HG02623 (cell line): ENCODE measurements around the gene C2CD2.
"Not testable (repeated sequence)": the region's sequence is repeated elsewhere in the genome, so short reads cannot be mapped to it uniquely, and the experiment has no call there.

Experiments used
- ATAC-seq: cut with Tn5 transposase; IDR thresholded peaks from one replicate; pipeline ENCODE4 v1.9.1; 2021; ENCODE audit warnings: moderate library complexity; ENCODE audit not compliant: unreplicated experiment

Gene C2CD2

DNA sequence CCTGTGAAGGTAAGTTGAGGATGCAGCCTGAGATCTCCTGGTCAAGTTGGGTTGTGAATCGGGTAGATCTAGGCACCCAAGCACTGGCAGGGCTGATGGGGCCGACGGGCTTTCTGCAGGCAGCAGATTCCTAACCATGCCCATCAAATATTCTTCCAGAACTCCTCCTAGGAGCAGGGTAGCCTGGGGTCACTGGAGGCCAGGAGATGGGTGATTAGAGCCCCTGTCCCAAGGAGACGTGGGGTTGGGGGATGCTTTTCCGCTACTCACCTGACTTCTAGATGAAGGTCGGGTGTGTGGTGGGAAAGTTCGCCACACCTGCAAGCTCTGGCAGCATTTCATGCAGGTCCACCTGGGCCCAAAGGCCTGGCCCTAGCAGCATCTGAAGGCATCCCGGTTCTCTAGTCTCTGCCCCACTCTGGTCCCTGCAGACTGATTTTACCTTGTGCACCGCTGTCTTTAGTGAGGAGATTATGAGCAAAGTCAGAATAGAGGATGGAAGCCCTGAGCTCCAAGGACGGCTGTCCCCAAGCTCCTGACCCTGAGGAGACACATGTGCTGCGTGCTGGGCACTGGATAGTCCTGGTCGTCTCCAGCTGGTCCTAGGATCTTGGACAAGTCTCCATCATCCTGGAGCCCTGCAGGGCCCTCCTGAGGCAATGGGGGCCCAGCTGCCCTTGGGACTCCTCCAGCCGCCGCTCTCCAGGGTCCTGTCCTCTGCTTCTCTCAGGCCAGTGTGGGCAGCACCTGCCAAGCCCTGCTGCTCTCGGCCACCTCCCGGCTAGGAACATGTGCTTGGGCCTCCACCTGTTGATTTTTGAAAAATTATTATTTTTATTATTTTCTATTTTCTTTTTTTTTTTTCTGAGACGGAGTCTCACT is 21.8 kb upstream of the C2CD2 start:
- ATAC-seq = no peak

DNA sequence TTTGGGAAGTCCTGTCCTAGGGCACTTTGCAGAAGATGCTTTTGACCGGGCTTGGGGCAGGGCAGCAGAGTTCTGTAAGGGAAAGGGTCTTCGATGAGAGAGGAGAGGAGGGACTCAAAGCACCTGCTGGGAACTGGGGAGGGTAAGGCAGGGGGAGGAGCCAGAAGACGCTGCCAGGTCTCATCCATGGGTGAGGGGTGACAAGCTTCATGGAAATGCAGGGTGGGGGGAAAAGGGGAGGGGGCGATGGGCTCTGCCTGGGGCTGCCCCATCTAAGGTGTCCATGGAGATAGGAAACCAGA is 20.9 kb upstream of the C2CD2 start:
- ATAC-seq = no peak

DNA sequence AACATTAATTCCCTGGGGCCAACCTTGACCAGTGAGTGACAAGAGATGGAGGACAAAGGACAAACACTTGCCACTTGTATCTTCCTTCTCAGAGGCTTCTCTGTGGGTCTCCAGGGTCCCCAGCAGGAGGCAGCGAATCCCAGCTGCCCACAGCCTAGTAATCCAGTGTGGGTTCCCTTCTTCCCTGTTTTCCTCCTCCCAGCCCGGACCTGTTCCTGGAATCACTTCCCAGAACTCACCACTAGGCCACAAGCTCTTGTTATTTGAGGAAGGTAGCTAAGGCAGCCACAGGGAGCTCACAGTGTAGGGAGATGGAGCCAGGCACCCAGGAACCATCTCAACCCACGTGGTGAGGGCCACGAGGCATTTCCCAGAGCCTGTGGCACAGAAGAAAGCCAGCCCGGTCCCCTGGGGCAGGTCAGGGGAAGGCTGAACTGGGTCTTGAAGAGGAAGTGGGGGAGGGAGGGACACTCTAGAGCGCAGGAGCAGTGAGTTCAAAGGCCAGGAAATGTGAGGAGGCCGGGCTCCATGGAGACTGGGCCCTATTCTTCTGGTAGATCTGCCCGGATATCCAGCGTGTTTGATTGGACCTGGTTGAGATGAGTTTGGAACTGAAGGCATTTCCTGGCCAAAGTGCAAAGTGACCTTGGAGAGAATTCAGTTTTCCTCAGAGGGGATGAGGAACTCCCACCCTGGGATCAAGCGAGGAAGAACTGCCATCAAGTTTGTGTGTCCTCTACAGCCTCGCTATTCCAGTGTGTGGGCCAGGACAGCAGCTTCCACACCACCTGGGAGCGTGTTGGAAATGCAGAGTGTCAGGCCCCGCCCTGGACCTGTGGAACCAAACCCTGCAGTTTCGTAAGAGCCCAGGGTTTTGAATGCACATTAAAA is 20.3 kb upstream of the C2CD2 start:
- ATAC-seq = no peak

DNA sequence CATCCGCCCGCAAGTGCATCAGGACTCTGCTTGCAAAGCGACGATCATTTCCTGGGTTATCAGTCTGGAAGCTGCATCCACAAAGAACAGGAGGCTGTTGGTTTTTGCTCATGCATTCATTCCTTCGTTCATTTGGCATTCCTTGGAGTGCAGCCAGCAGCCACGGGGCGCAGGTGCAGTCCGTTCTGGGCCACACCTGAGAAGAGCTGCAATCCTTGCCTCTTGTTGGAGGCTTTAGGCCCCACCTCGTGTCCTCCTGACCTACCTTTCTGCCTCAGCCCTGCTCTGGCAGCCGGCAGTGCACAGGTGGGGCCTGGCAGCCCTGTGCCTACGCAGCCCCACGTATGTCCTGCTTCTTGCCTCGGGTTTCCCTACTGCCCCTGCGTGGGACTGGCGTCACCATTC is 19.6 kb upstream of the C2CD2 start:
- ATAC-seq = no peak

DNA sequence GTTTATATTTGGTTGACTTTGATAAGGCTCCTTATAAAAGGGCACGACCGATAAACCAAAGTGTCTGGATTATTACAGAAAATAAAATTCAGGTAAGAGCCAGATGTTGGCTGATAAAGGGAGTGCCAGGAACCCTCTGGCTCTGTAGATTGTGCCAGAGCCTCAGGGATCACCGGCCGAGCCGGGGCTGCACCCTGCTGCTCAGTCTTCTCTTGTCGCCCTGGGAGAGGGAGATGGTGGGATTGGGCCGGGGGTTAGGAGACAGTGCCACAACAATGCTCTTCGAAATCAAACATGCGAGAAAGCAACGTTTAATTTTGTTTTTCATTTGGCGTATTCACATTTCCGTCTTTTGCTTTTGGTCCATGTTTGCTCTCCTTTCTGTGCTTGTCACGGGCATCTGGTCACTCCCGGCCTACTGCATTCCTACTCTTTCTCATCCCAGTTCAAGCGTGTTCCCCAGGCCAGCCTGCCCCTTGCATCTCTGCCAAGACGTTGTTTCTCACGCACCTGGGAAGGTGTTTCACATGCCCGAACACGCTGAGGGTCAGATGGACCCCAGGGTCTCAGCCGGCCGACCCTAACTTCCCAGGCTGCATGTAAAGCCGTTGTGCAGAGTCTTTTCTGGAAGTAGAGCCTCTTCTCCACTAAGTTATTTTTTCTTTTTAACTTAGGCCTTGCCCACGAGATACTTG is 18.8 kb upstream of the C2CD2 start:
- no peak for ATAC-seq

DNA sequence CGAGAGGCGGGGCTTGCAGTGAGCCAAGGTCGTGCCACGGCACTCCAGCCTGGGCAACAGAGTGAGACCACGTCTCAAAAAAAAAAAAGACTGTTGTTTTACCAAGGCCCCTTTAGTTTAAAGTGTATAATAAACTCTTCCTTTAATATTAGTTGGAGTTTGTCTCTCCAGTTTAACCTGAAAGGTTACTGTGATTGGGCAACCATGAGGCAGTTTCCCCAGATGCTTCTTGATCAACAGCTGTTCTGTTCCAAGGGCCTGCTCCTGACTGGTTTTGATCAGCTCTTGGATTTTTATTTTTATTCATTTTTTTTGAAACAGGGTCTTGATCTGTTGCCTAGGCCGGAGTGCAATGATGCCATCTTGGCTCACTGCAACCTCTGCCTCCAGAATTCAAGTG is 18.1 kb upstream of the C2CD2 start:
- no peak for ATAC-seq

DNA sequence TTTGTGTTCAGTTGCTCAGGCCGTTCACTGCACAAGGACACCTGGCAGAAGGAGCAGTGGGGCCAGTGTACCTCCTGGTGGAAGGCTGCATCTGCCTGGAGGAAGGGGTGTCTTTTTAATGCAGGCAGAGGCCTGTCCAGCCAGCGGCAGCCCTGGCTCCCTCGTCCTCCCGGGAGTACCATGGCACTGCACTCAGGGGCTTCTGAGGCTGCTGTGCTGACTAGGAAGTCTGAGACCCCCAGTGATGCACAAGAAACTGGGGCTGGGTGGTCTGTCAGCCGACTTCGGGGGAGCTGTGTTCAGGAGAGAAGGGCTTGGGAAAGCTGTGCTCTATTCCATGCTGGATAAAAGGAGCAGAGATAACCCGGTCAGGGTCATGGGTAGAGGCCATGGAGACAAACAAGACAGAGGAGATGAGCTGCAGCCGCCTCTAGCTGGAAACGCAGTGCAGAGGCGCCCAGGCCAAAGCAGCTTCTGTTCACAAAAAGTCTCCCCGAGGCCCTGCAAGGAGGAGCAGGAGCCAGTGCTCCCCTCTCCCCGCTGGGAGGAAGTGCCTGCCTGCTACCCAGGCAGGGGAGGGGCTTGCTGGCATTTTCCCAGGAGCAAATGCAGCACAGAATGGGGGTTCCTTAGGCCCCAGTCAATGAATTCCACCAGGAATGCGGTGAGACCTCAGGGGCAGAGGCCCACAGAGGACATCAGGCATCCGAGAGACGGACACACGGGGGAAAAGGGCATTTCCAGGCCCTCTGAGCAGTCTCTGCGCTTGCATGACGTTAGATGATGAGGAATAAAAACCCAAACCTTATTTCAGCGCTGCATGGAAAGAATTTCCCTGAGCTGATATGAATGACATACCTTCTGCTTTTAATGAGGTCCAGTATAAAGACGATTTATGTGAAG is 17.2 kb upstream of the C2CD2 start:
- no peak for ATAC-seq

DNA sequence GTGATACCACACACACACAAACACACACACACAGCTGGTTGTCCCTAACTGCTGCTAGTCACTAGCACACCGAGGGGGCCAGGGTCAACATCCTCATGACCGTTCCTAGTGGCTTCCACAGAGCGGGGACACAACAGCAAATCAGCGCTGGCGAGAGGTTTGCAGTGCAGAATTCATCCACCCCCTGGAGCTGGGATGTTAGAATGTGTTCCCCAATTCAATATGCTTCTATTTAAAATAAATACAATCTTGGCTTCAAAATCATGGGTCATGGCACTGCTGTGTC is 16.2 kb upstream of the C2CD2 start:
- ATAC-seq = no peak

DNA sequence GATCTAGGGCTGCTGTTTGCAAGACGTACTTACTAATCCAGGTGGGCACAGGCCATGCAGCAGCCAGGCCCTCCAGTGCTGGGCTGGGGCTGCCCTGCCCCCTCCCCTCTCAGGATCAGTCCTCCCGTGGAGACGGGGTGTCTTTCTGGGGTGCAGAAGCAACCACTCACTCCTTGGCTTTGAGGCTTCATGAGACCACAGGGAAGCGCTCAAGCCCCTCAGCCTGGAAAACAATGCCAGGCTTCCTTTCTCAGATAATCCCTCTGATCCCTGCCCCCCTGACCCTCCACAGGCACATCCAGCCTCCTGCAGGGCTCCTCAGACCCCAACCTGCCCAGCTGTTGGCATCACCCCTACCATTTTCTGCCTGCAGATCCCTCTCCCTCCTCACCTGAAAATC is 13.9 kb upstream of the C2CD2 start:
- ATAC-seq = no peak

DNA sequence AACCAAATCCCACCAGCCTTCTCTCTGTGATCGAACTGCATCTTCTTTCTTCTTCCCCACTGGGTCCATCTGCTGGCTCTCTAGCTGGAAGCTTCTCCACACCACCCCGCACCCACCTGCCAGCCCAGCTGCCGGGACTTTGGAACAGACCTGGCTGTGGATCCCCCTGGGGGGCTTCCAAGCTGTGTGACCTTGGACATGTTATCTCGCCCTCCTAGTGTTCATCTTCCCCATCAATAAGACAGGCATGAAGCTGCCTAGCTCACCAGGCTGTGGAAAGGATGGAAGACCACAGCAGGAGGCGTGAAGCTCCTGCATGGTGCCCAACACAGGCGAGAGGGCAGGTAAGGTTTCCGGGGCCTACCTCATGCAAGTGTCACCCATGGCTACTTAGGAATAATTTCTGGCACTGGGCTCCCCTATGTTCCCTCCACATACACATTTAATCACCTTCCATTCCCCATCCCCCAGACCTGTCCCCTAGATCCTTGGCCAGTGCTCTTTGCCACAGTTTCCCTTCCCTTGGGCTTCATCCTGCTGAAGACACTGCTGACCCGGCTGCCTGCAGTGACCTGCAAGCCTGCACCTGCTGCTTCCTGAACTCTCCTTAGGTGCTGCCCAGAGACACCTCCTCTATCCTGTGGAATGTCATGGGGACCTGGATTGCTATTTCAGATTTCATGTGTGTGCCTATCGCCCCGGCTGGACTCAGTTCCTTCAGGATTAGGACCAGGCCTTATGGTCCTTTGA is 13.2 kb upstream of the C2CD2 start:
- ATAC-seq = no peak

DNA sequence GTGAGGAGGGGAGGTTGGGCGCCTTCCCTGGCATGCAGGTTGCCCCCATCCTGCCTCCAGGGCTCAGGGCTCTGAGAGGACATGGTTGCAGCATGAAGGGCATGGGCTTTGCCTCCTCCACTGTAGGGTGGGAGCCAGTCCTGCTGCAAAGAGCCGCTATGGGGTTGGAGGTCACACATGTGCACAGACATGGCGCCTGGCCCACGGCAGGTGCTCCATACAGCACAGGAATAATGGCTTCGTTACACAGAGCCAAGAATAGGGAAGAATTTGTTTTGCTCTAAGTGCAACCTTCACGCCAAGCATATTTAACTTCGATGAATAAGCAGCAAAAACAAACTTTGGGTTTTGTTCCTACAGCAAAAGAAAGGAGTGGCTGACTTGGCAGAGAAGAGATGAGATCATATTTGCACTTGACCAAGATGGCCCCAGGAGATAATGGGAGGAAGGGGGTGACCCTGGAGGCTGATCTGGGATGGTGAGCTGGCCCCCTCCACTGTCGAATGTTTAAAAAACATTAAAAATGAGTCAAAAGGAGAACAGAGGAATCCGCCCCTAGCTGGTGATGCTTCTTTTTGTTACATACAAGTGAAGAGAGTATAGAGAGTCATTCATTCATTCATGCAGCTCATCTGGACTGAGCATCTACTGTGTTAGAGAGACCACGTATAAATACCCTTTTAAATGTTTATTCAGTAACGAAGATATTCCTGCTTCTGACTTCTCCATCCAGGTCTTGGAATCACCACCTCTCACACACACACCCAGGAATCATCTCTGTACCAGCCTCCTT is 12.4 kb upstream of the C2CD2 start:
- ATAC-seq = no peak

DNA sequence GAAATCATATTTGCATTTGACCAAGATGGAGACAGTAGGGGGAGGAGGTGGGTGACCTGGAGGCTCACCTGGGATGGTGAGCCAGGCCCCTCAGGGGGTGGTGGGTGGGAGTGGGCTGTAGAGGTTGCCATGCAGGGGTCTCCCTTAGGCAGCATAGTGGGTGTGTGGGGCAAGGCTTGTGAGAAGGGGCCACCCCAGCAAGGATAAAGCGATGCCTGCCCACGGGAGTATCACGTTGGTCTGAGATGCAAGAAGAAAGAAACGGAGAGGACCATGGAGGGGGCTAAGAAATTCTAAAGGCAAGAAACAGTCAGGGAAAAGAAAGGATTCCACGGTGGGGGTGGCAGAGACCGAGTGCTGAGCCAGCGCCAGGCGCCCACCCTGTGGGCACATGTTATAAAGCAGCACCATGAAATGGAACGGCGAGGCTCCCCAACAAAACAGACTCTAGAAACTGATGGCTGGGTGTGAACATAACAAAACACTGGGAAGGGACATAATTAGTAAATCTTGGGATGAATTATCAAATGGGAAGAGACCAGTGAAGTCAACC is 11.7 kb upstream of the C2CD2 start:
- no peak for ATAC-seq

DNA sequence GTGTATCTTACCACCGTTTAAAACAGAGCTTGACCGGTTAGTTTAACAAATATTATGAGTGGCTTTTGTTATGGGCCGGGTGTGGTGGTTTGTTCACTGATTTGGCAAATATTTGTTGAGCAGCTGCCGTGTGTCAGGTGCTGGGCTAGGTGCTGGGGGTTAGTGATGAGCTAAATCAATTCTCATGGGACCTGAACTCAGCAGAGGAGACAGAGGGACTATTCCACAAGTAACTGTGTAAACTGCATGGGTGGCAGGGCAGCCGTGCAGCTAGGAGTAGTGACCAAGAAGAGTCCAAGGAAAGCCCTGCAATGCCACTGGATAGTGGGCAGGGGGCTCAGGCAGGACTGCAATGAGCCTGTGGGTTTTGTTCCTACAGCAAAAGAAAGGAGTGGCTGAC is 11.2 kb upstream of the C2CD2 start:
- no peak for ATAC-seq

DNA sequence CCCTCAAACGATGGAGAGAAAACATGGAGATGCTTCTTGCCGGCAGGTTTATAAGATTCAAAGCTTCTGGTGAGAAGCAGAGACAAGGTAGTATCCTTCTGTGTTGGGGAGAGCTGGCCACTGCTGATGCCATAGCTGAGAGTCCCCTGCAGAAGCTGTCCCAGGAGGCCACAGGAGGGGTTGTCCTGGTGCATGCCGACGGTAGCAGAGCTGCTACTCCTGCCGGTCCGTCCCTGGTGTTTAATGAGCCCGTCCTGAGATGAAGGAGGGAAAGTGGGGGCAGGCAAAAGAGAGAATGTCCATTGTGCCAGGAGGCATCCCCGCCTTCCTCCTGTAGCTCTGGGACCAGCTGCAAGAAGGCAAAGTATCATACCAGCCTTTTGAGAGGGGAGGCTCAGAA is 10.4 kb upstream of the C2CD2 start:
- ATAC-seq = no peak

DNA sequence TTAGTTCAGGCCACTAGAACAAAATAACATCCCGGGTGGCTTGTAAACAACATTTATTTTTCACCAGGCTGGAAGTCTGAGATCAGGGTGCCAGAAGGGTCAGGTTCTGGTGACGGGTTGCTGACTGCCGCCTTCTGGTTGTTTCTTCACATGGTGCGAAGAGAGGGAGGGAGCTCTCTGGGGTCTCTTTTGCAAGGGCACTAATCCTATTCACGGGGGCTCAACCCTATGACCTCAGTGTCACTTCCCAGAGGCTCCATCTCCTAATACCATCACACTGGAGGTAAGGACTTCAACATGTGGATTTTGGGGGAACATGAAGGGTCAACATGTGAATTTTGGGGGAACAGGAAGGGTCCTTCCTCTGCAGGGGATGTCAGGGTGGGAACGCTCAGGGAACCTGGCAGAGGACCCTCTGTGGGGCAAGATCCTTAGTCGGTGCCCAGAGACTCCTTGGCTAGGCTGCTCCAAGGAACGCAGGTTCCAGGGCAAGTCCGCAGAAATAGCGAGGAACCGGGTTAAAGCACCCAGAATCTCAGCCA is 8.7 kb upstream of the C2CD2 start:
- no peak for ATAC-seq

DNA sequence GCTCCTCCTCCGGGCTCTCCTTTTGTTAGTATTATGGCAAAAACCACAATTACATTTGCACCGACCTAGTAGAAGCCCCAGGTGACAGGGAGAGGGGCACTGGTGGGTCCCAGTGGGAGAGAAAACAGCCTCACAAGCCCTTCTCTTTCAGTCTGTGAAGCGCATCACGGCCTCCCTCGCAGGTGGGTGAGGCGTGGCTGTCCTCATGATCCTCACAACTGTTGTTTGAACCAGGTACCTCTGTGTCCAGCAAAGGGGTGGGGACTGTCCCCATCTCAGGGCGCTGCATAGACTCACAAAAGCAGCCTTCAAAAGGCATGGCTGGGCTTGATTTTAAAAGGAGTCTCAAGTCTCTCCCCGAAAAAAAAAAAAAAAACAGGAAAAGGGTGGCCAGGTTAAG is 7.9 kb upstream of the C2CD2 start:
- ATAC-seq = no peak

DNA sequence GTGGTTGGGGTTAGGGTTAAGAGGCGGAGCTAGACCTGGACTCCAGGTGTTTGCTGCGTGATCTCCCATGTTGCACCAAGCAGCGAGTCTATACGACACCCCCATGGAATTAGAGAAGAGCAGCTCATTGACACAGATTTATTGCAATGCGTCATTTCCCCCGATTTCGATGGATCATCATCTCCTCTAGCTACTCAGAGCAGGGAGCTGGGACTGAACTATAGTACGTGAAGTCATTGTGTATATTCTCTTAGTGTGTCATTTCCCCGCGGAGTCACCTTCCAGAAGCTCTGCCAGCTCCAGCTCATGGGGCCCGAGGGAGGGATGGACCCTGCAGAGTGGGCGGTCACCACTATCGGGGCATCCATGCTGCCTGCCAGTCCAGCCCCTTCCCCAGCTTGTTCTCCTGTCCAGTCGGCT is 7.5 kb upstream of the C2CD2 start:
- ATAC-seq = no peak

DNA sequence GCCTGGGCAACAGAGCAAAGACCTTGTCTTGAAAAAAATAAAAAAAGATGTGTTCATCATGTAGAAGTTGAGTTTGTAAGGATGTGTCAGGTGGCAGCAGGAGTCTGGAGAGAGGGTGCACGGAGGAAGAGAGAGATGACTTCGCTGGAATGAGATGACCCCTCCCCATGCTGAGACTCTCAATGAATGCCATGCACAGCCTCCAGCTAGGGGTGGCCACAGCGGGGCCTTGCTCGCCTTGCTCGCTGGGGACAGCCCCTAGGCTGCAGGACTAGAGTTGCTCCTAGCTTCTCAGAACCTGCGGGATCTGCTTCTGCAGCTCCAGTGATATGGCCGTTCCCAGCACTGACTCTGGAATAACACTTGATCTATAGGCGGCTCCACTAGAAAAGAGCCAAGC is 6.6 kb upstream of the C2CD2 start:
- ATAC-seq = no peak

DNA sequence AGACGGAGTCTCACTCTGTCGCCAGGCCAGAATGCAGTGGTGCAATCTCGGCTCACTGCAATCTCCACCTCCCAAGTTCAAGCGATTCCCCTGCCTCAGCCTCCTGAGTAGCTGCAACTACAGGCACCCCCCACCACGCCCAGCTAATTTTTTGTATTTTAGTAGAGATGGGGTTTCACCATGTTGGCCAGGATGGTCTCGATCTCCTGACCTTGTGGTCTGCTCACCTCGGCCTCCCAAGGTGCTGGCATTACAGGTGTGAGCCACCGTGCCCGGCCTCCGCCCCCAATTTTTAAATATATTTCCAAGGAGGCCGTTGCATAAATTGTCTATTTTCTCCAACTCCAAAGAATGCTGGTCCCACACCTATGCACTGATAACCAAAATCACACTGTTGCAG is 5.9 kb upstream of the C2CD2 start:
- not testable (repeated sequence) for ATAC-seq
